ENCODE data around the gene EPB41. TPM values are rescaled to one million over a fixed set of nuclear protein-coding genes. Genes with fewer than 3 reads are reported as not detected.

Gene EPB41
- total RNA-seq, 1 experiment from 2014 or later = 41.7 TPM

DNA sequence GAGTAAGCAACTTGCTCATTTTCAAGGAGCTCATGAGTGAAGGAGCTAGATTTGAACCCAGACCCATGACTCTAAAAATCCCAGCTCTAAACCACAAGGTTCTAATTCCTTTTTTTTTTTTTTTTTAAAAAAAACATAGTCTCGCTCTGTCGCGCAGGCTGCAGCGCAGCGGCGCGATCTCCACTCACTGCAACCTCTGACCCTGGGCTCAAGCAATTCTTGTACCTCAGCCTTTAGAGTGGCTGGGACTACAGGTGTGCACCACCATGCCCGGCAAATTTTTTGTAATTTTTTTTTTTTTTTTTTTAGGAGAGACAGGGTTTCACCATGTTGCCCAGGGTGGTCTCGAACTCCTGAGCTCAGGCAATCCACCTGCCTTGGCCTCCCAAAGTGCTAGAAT, 253.5 kb downstream of the EPB41 start:
- H3K79me2 ChIP-seq (ENCODE audit: insufficient read depth, low read length) = peaks cover 100% of the 10 kb centered on the region
- no peaks in the 10 kb centered on the region for H3K9me3 ChIP-seq (ENCODE audit: control insufficient read depth in 1 of 2, insufficient read depth in 1 of 2, low read depth in 1 of 2, low read length in 2 of 2)
- H3K27me3 ChIP-seq (ENCODE audit: insufficient read depth, low read length) = no peaks in the 10 kb centered on the region
- H3K4me2 ChIP-seq (ENCODE audit: low read length) = no peak overlapping the region
- H3K27ac ChIP-seq (ENCODE audit: low read depth, low read length) = no peak overlapping the region
- intact Hi-C loops (cut with micrococcal nuclease) = no loop called here
- RAD21 ChIA-PET (ENCODE audit: low non-redundant PET in 1 of 2, low total read pairs in 2 of 2, uncharacterized antibody in 2 of 2, unreplicated experiment in 2 of 2) = no interaction called here
- no peaks in the 10 kb centered on the region for H3K4me1 ChIP-seq (ENCODE audit: control insufficient read depth in 1 of 2, insufficient read depth in 2 of 2, low read length in 2 of 2)
- peaks cover 11 to 35% of the 10 kb centered on the region in 2 experiments for H3K36me3 ChIP-seq (ENCODE audit: control insufficient read depth in 1 of 2, insufficient read depth in 2 of 2, low read length in 2 of 2)
- no peak for ATAC-seq
- H3K9ac ChIP-seq (ENCODE audit: low read length) = no peak overlapping the region
- H2AFZ ChIP-seq (ENCODE audit: low read depth, low read length, poor library complexity, severe bottlenecking) = no peak overlapping the region
- CTCF ChIA-PET = no interaction called here
- H4K20me1 ChIP-seq (ENCODE audit: insufficient read depth) = peaks cover 52% of the 10 kb centered on the region
- no peaks in the 10 kb centered on the region for H3K9me2 ChIP-seq (ENCODE audit: insufficient read depth)
- TF ChIP-seq TCF7L2 (IDR thresholded peaks at IDR 0.05; ENCODE audit: borderline replicate concordance, extremely low read depth, insufficient read depth, insufficient read length) (no peak), CTCF (IDR thresholded peaks at IDR 0.05 in 2 of 3, conservative IDR thresholded peaks at IDR 0.05 in 1 of 3; ENCODE audit: borderline replicate concordance in 1 of 3, insufficient read depth in 1 of 3, low read depth in 2 of 3, low read length in 2 of 3) (no peak), POLR2A (IDR thresholded peaks at IDR 0.05; ENCODE audit: borderline replicate concordance, extremely low read depth, insufficient read depth, insufficient read length) (no peak), CBX3 (IDR thresholded peaks at IDR 0.05; ENCODE audit: low read depth) (no peak), FOSL1 (IDR thresholded peaks at IDR 0.05; ENCODE audit: low read depth) (no peak)
- TF ChIP-seq, protein P1, sequence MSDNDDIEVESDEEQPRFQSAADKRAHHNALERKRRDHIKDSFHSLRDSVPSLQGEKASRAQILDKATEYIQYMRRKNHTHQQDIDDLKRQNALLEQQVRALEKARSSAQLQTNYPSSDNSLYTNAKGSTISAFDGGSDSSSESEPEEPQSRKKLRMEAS (IDR thresholded peaks at IDR 0.05) = no peak
- no peak for DNase-seq (ENCODE audit: low read depth, low spot score)
- BruUV-seq (replicated peaks) = no TSS peak
- POLR2A ChIA-PET = interaction anchor here (1.5 kb wide), 1 partner anchor 14 kb away, joined by 4 read pairs; the partner anchor contains the start of gene SRSF4
- H3K4me3 ChIP-seq (replicated peaks in 1 of 2; ENCODE audit: low read depth in 1 of 2, low read length in 2 of 2) = no peak overlapping the region

Other genes with a start within 250 kb of the EPB41 start
- gene GMEB1, start 245.8 kb upstream of the EPB41 start, total RNA-seq (2021; ENCODE audit: unreplicated experiment) = 19.8 TPM
- gene YTHDF2, start 177.6 kb upstream of the EPB41 start, total RNA-seq (2021; ENCODE audit: unreplicated experiment) = 90.6 TPM
- gene OPRD1, start 102.4 kb upstream of the EPB41 start, total RNA-seq (2021; ENCODE audit: unreplicated experiment) = not detected
- 11.3 TPM for gene TMEM200B, start 209.3 kb downstream of the EPB41 start, total RNA-seq (2021; ENCODE audit: unreplicated experiment)